Neutrophil (primary cell): ENCODE results near the gene FGGY.

Experiments used
- H3K27ac ChIP-seq: fragments of 200-600 bp; sonication (generic); 2 replicates; pipeline ENCODE4 v1.5.1; 2016; ENCODE audit warnings: mild to moderate bottlenecking, moderate library complexity
- H3K27me3 ChIP-seq: fragments of 200-600 bp; sonication (generic); 2 replicates; pipeline ENCODE4 v1.6.0; 2016; ENCODE audit warnings: mild to moderate bottlenecking
- H3K36me3 ChIP-seq: fragments of 200-600 bp; sonication (generic); 2 replicates; pipeline ENCODE4 v1.5.1; 2017
- H3K4me1 ChIP-seq, 2 experiments: fragments of 200-600 bp in 1 of 2; sonication (generic) in 1 of 2; 1 replicate in 1 of 2; 2 replicates in 1 of 2; pipeline versions ENCODE4 v1.5.1 to v1.6.1; 2013 to 2016; ENCODE audit warnings: low read depth in 1 of 2, low read length in 1 of 2, mild to moderate bottlenecking in 1 of 2, moderate library complexity in 1 of 2; ENCODE audit not compliant: control insufficient read depth in 1 of 2, insufficient read depth in 1 of 2
- H3K4me3 ChIP-seq, 2 experiments: fragments of 200-600 bp in 1 of 2; sonication (generic) in 1 of 2; 1 replicate in 1 of 2; 2 replicates in 1 of 2; pipeline ENCODE4 v1.5.1; 2013 to 2016; ENCODE audit warnings: low read depth in 1 of 2, low read length in 1 of 2, mild to moderate bottlenecking in 1 of 2, moderate library complexity in 1 of 2
- H3K9me3 ChIP-seq: fragments of 200-600 bp; sonication (generic); 2 replicates; pipeline ENCODE4 v1.5.1; 2016
- CTCF ChIP-seq: fragments of 200-600 bp; sonication (generic); IDR thresholded peaks from 2 replicates; pipeline ENCODE4 v1.5.1; 2016; ENCODE audit warnings: antibody characterized with exemption

The FGGY gene

GRCh38 chr1:59701376-59701775 lies 404.5 kb downstream of the FGGY start:
- TF ChIP-seq CTCF = no peak
- H3K4me1 ChIP-seq = peaks cover 28 to 29% of the 10 kb centered on the region in 2 experiments

GRCh38 chr1:59703226-59703917 lies 406.5 kb downstream of the FGGY start:
- no peak overlapping the region for H3K4me3 ChIP-seq
- H3K4me1 ChIP-seq = peaks cover 8 to 9% of the 10 kb centered on the region in 2 experiments
- TF ChIP-seq CTCF = no peak
- no peaks in the 10 kb centered on the region for H3K36me3 ChIP-seq
- H3K27me3 ChIP-seq = no peaks in the 10 kb centered on the region
- H3K27ac ChIP-seq = no peak overlapping the region
- H3K9me3 ChIP-seq = no peaks in the 10 kb centered on the region

More at GRCh38 chr1:59701376-59701775, 404.5 kb downstream of the FGGY start:
- Histone ChIP-seq H3K4me3 (no peak overlapping the region), H3K27ac (no peak overlapping the region), H3K27me3 (no peaks in the 10 kb centered on the region), H3K36me3 (no peaks in the 10 kb centered on the region), H3K9me3 (no peaks in the 10 kb centered on the region)

- Histone ChIP-seq H3K9me3 (no peaks in the 10 kb centered on the region), H3K27me3 (no peaks in the 10 kb centered on the region), H3K4me3 (no peak overlapping the region), H3K4me1 (peaks cover 2 to 4% of the 10 kb centered on the region in 2 experiments), H3K27ac (no peak overlapping the region), H3K36me3 (no peaks in the 10 kb centered on the region)
- no peak for TF ChIP-seq CTCF
These were observed 407.1 kb downstream of the FGGY start for GRCh38 chr1:59703918-59704378.

- TF ChIP-seq CTCF = no peak
- H3K27me3 ChIP-seq = no peaks in the 10 kb centered on the region
- H3K27ac ChIP-seq = no peak overlapping the region
- H3K4me1 ChIP-seq = no peaks in the 10 kb centered on the region
- H3K36me3 ChIP-seq = no peaks in the 10 kb centered on the region
- H3K4me3 ChIP-seq = no peak overlapping the region
- no peaks in the 10 kb centered on the region for H3K9me3 ChIP-seq
These were observed 407.8 kb downstream of the FGGY start for GRCh38 chr1:59704716-59705115.

- Histone ChIP-seq H3K4me1 (no peaks in the 10 kb centered on the region), H3K27ac (no peak overlapping the region), H3K27me3 (no peaks in the 10 kb centered on the region), H3K36me3 (no peaks in the 10 kb centered on the region), H3K4me3 (no peak overlapping the region), H3K9me3 (no peaks in the 10 kb centered on the region)
- no peak for TF ChIP-seq CTCF
These were observed 408.8 kb downstream of the FGGY start for GRCh38 chr1:59705466-59706302.
